GM18517 (cell line): ENCODE results near the gene ADGRG6.

ENCODE experiments used
- ATAC-seq: cut with Tn5 transposase; IDR thresholded peaks from one replicate; pipeline ENCODE4 v1.9.1; 2021; ENCODE audit warnings: mild to moderate bottlenecking, moderate library complexity; ENCODE audit not compliant: unreplicated experiment

Gene ADGRG6

DNA sequence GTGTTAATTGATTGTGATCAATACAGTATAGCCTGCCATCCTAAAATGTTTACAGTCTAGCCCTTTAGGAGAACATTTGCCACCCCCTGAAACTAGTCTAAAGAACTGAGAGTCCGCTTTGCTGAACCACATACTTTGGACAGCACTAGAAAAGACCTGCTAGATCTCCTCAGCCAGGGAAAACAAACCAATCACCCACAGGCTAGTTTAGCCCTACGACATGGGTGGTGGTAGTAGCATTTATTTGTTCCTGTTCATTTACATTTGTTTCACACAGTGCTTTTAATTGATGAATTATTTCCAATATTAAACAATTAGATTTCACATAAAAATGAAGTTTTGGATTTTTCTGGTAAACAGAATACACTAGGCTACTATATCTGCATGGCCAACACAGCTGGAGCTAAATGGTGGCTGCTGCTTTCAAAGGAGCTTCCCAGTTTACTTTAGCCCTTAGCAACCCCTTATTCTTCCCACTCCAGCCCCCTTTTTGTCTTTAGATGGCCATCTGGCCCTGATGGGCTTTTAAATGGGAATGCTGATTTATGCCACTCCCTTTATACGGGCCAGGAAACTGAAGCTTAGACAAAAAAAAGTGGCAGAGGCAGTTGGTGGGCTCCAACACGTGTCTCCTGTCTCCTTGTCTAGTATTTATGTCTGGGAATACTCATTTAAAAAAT, 72.4 kb downstream of the ADGRG6 start:
- no peak for ATAC-seq

- ATAC-seq = no peak
Measured at GRCh38 chr6:142374965-142375733, 73.3 kb downstream of the ADGRG6 start.

DNA sequence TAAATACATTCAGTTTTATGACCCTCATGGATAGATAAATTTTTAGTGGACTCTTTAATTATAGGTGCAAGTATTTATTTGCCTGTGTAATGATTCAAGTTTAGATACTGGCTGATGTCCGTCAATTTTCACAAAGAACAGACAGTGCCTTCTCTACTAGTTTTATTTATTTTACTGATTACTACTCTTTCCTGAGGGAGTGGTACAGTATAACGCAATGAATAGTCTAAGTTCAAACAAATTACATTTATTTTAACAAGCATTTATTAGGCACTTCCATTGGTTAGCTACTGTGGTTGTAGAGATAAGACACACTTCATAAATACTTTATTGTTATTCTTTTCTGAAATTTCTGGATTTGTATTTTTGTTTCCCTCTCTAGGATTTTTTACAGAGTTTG, 74.3 kb downstream of the ADGRG6 start:
- ATAC-seq = no peak

DNA sequence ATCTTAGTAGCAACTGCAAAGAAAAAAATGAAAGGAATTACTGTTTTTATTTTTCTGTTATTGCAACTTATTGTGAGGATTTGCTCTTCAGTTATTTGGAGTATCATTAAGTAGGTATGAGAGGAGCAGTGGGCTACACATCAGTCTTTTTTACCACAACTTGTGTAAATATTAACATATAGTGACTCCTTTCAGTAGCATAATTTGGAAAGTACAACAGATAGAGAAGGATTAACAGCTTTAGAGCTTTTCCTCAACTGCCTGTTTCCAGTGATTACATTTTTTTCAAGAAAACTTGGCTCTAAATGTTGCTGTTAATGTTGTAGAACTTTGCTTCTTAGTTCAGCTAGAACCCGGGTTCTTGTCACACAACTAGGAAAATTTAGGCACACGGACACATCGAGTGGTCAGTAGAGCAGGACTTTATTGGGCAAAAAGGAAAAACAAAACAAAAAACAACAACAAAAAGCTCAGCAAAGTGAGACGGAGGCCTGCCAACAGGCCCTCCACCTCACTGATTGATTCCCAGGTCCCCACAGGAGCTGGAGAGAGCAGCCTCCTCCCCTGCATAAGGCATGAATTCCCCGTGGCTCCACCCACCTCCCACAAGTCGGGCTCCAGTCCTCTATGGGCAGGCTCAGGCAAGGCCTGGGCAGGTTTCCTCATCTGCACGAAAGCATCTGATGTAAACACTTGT, 75.1 kb downstream of the ADGRG6 start:
- no peak for ATAC-seq

DNA sequence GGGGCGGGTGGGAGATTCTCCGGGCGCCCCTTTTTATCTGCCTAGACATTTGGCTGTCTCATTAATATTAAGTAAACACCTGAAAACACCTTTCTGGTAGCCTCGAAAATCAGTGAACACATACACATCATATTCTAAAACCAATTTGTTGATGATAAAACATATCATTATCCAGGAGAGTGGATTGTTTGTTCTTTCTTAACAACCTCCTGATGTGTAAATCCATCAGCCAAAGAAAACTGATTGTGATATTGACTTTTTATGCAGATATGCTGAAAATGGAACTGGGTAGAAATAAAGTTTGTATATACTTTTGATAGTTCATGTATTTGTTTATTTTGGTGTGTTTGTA, 75.7 kb downstream of the ADGRG6 start:
- no peak for ATAC-seq

DNA sequence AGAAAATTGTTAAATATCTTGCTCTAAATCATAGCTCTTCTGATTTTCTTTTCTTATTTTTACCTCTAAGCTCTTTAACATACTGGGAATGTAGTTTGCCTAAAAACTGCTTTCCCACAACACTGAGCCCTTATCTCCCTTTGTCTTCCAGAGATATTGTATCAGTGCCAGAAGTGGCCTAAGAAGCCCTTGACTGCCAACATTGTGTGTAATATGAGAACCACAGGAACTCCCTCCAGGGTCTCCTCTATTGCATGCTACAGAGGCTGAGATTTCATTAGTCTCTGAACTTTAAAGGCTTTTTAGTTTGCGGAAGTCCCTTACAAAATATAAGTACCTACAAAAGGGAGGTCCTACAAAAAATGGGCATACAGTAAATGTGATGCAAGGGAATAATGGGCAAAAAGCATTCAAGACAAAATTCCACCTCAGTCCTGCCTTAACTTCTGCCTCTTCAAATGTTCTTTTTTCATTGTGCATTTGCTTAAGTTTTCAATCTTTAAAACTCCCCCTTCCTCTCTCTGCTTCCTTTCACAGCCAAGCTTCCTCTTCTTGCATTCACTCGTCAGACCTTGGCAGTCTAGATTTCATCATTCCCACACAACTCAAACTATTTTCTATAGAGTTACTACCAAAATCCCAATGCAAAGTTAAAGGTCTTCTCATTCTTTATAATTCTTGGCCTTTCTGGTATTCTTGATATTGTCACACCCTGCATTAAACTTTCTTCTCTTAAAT, 76.5 kb downstream of the ADGRG6 start:
- no peak for ATAC-seq

GRCh38 chr6:142380626-142381025, 78.8 kb downstream of the ADGRG6 start:
- ATAC-seq = no peak

GRCh38 chr6:142381181-142381580, 79.4 kb downstream of the ADGRG6 start:
- no peak for ATAC-seq

GRCh38 chr6:142381845-142382378, 80.1 kb downstream of the ADGRG6 start:
- no peak for ATAC-seq

DNA sequence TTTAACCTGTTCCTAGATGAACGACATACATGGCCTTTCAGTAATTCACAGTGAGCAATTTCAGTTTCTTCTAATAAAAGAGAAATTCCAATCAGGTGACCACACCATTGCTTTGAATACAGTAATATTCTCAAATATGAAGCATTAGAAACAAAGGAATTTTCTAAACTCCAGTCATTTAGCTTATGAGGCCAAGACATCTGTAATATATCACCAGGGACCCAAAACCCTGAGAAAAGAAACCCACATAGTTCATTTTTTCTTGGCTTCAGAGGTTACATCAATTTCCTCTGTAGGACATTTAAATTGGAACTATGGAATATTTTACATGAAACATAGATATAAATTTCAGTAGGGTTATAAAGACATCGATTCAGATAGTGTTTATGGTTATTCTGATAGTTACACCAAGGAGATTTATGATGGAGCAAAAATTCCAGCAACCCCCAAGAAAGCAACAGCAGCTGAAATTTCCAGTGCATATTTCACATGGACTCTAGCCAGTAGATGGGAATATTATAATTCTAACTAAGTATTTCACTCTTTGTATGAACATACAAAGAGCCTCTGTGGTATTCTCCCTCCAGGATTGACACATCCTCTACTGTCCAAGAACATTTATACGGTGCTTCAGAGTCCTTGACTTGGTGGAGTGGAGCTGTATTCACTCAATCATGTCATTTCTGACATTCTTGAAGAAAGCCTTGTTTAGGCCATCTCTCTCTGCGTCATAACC, 82.9 kb downstream of the ADGRG6 start:
- ATAC-seq = no peak

DNA sequence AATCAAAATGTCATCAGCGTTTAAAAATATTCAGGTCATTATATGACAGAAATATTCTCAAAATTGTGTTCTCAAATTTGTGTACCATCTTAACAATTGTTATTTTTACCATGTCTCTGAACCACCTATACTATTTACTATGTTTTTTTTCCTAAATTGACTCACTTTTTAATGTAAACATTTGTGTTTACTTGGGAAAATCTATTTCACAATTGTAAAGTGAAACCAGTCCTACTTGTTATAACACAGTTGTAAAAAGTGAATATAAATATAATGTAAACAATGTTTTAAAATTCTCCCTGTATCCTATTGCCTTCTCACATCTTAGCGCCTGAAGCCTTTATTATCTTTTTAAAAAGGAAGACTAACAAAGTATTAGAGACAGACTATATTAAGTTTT, 83.5 kb downstream of the ADGRG6 start:
- no peak for ATAC-seq

DNA sequence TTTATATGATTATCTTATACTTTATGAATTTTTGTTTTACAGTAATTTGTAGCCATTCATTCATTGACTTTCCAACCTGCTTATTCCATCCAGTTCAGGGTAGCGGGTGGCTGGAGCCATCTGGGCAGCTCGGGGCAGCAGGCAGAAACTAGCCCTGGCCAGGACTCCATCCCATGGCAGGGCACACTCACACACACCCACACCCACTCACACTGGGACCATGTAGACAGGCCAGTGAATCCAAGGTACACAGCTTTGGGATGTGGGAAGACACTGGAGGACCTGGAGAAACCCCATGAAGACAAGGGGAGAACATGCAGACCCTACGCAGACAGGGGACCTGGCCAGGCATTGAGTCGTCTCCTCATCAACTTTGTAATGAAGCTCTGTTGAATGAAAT, 84.8 kb downstream of the ADGRG6 start:
- no peak for ATAC-seq

DNA sequence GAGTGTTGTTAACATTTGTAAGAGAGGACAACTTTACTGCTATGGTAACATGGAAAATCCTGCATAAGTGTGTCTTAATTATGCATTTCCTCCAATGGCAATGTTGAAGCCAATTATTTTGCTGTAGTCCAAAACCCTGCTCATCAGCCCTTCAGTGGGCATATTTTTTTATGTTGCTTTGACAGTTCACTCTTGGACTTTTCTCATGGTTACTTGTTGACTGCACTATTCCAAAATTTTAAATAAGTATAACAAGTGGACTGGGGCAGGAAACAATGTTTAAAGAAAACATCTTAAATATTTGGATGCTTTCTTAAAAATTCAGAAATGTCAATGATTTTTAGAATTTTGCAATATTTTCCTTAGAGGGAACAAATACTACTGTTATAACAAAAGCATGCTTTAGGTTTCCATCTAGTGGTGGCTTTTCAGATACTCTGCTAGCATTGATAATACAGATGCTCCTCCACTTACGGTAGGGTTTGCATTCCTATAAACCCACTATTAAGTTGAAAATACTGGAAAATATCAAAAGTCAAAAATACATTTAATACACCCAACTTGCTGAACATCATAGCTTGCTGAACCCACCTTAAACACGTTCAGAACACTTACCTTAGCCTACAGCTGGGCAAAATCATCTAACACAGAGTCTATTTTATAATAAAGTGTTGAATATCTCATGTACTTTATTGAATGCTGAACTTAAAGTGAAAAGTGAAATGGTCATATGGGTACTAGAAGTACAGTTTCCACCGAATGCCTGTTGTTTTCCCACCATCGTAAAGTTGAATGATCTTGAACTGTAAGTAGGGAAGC, 86.4 kb downstream of the ADGRG6 start:
- ATAC-seq = peak; percentile 68

- no peak for ATAC-seq
Measured at GRCh38 chr6:142395266-142395665, 93.5 kb downstream of the ADGRG6 start.

DNA sequence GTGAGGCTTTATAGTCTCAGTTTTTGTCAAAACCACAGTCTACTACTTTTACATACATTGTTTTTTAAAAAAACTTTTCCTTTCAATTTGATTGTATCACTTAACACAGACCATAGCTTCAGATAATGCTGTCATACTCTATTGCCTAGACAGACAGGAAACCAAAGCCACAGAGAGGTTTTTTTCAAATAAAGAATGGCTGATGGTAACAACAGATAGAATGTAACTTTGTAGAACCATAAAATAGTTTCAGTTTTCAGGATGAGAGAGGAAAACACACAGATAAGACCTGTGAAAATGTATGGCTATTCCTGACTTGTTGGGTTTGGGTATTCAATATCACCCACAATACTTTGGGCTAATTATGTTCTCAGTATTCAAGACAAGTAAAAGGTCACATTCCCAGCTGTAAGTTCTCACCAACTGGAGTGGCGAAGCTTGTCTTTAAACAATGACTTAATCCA, 94.0 kb downstream of the ADGRG6 start:
- peak; percentile 92 for ATAC-seq

DNA sequence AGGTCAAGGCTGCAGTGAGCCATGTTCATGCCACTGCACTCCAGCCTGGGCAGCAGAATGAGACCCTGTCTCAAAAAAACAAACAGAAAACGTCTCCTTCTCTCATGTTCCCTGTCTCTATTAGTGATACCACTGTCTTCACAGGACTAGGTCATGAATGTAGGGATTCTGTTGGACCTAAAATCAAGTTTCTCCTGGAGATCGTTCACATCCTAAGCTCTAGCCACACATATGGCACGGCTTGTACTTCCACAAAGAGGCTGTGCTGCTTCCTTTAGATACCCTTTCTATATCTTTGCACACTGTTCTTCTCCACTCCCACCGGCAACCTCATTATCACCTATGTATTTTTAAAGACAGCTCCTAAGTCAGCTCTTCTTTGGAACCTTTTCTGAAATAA, 96.5 kb downstream of the ADGRG6 start:
- ATAC-seq = no peak

DNA sequence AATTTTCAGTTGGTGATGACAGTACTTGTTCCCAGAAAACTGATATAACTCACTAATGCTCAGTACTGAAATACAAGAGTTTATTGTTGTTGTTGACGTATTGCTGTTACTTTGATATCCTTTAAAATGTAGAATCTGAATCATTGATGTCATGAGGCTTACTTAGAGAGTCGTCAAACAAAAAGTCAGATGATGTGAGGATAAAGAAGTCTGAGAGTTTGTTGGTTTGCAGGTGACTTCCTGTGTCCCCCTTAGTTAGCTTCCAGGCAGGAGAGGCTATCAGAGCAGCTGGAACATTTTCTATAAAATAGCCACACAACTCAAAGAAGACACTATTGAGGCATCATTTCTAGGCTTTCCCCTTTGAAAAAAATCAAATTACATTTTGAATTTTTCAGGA, 97.9 kb downstream of the ADGRG6 start:
- no peak for ATAC-seq

DNA sequence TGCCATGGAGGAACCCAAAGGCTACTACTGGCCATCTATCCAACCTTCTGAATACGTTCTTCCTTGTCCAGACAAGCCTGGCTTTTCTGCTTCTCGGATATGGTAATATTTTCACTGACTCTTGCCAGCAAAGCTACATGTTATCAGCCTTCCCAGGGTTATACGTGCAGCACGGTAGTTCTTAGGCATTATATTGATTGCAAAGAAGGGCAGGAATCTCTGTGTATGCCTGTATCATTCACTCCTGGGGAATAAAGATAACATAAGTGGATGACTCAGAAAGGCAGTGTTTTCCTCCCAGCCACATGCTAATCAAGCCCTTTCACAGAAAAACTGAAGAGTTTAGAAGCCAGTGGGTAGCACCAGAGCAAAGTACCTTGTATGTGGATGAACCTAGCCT, 98.7 kb downstream of the ADGRG6 start:
- no peak for ATAC-seq

DNA sequence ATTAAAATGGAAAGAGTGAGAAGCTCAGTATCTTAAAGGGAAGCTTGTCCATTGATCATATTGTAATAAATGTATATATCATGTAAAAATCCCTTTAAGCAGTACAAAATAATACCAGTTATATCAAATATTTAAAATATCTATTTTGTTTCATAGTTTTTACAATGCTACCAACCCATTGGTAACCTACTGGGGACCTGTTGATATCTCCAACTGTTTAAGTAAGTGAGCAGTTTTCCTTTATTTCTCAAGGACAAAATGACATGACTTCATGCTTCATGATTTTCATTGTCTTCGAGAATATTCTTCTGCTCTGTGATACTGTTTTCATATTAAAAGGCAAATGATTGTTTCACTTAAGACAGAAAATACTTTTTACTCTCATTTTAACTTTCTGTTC, 100.0 kb downstream of the ADGRG6 start:
- no peak for ATAC-seq

DNA sequence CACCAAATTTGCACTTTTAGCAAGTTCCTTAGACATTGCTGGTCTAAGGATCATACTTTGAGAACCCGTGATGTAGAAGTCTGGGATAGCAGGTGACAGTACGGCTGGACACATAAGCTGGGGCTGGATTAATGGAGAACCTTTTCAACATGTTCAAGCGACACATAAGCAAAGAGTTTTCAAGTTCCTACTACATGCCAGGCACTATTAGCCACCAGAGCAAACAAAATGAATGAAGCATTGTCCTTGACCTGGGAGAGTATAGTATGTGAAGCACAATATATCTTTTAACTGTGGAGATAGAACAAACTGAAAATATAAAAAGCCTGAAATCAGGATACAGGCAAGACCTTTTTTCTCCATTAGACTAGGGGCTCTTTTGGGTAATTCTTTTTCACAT, 102.9 kb downstream of the ADGRG6 start:
- ATAC-seq = no peak
